Measurements from ENCODE around the gene EXD3.

EXD3 gene

DNA sequence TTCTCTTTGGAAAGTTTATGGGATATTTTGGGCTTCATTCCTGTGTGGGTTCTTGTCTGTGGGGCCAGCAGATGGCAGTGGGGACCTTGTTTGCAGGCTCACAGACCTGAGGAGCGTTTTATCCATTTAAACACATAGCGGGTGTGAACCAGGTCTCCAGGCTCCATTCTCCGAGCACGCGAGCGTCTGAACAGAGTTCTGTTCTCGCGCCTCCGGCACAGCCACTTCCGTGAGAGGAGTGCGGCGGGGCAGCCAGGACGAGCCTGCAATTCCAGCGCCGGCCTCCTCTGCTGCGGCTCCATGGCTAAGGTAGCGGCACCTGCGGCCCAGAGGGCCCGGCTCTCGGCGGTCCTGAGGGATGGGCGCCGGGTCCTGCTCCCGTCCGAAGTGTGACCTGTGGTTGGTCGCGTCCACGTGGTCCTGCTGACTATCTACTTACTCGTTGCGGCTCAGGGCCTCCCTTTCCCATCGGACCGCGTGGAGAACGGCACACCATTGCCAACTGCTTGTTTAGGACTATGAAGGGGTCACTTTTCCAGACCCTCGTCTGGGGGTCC, 128.2 kb downstream of the EXD3 start:
- DNase-seq (ENCODE audit: low spot score) = no peak

DNA sequence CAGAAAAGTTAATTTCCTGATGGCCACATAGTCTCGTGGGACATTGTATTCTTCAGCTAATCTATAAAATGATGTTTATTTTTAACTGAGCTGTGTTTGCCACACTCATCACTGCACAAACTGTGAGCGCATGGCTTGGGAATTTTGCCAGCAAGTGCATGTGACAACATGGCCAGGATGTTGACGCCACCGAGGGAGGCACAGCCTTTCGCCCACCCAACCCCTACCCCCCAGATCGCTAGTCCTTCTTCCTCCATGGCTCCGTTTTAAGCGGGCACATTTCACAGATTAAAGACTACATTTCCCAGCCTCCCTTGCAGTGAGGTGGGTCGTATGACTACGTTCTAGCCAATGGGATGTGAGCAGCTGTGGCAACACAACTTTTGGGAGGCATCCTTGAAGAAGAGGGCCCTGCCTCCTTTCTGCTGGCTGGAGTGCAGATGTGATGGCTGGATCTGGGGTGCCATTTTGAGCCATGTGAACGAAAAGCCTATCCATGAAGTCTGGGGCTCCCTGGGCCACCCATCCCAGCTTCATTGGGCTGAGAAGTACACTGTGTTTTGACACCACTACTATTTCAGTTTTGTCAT, 128.8 kb downstream of the EXD3 start:
- DNase-seq (ENCODE audit: low spot score) = no peak

GRCh38 chr9:137293482-137294090, 129.4 kb downstream of the EXD3 start:
- DNase-seq (ENCODE audit: low spot score) = no peak

DNA sequence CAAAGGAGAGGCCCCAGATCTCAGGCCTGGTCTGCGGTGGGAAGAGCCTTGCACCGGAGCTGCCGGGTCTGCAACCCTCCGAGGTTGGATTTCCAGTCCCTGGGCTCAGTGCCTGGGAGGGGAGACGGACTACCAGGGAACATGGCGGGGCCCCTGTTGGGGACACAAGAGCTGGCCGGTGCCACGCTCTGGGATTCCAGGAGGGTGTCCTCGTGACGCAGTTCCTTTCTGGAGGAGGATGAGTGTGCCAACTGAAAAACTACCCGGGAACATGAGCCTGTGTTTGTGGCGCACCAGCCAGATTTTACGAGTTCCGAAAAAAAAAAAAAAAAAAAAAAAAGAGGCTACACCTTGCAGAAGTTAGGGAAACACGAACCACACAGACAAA, 129.9 kb downstream of the EXD3 start:
- no peak for DNase-seq (ENCODE audit: low spot score)

- DNase-seq (ENCODE audit: low spot score) = peak; percentile 81
Measured at GRCh38 chr9:137286975-137287383, 136.0 kb downstream of the EXD3 start.

- no peak for DNase-seq (ENCODE audit: low spot score)
Measured at GRCh38 chr9:137281345-137282116, 141.4 kb downstream of the EXD3 start.

DNA sequence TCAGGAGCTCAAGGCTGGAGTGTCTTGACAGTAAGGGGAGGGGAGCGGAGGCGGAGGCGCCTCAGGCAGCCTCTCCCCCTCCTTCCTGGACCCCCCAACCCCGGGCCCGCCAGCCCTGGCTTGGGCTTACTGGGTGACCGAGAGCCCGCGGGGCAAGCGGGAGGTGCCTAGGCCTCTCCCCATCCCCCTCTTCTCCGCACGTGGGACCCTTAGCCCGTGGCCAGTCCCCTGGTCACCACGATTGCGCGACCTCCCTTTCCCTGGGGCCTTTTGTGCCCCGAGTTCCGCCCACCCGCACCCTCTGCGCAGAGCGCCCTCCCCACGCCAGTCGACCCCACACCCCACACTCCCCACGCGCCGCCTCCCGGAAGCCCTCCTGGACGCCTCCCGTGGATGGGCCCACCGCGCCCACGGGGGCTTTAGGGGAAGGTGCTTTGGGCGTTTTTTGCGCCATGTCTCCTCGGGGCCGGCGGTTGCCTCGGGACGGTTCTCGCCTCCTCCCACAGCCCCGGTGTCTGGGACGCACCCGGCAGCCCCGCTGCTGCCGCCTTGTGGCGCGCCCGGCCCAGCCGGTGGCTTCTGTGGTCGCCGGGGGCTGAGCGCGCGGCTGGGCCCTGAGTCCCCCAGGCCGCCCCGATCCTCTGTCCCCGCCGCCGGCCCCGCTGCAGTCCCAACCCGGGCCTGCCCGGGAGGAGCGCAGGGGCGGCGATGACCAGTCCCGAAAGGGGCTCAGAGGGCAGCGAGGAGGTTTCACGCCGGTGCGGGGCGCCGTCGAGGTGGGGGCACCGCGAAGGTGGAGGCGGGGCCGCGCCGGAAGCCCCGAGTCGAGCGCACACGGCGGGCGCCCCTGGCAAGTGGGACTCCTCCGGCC, 142.3 kb downstream of the EXD3 start:
- peak; percentile 73 for DNase-seq (ENCODE audit: low spot score)

- DNase-seq (ENCODE audit: low spot score) = no peak
Measured at GRCh38 chr9:137279741-137280473, 143.1 kb downstream of the EXD3 start.

DNA sequence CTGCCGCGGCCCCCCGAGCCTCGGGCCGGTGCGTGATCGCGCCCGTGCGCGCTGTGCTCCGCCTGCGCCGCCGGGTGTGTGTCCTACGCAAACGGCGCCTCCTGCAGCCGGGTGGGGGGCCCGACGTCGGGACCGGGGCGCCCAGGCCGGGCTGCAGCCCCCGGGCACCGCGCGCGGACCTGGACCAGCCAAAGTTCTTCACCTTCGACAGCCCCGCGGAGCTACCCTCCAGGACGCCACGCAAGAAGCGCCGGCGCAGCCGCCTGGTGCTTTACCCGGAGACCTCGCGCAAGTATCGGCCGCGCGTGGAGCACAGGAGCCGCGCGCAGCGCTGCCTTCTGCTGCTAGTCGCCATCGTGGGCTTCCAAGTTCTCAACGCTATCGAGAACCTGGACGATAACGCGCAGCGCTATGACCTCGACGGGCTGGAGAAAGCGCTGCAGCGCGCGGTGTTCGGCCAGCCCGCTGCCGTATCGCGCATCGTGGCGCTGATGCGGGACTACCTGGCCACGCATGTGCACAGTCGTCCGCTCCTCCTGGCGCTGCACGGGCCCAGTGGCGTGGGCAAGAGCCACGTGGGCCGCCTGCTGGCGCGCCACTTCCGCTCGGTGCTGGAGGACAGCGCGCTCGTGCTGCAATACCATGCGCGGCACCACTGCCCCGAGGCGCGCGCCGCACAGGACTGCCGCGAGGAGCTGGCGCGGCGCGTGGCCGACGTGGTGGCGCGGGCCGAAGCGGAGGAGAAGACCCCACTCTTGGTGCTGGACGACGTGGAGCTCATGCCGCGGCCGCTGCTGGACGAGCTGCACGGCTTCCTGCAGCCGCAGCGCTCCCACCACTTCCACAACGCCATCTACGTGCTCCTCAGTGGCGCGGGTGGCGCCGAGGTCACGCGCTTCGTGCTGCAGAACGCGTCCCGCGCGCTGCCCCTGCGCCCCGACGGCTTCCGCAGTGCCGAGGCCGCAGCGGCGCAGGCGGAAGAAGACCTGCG, 143.9 kb downstream of the EXD3 start:
- DNase-seq (ENCODE audit: low spot score) = no peak

- DNase-seq (ENCODE audit: low spot score) = no peak
Measured at GRCh38 chr9:137278061-137278701, 144.8 kb downstream of the EXD3 start.

- DNase-seq (ENCODE audit: low spot score) = peak; percentile 84
Measured at GRCh38 chr9:137277329-137278041, 145.5 kb downstream of the EXD3 start, which contains the start of gene TOR4A. Gene TOR4A, plus strand, starts transcription at chr9:137277726. Its CDS starts 964 bp downstream, at chr9:137278690.

DNA sequence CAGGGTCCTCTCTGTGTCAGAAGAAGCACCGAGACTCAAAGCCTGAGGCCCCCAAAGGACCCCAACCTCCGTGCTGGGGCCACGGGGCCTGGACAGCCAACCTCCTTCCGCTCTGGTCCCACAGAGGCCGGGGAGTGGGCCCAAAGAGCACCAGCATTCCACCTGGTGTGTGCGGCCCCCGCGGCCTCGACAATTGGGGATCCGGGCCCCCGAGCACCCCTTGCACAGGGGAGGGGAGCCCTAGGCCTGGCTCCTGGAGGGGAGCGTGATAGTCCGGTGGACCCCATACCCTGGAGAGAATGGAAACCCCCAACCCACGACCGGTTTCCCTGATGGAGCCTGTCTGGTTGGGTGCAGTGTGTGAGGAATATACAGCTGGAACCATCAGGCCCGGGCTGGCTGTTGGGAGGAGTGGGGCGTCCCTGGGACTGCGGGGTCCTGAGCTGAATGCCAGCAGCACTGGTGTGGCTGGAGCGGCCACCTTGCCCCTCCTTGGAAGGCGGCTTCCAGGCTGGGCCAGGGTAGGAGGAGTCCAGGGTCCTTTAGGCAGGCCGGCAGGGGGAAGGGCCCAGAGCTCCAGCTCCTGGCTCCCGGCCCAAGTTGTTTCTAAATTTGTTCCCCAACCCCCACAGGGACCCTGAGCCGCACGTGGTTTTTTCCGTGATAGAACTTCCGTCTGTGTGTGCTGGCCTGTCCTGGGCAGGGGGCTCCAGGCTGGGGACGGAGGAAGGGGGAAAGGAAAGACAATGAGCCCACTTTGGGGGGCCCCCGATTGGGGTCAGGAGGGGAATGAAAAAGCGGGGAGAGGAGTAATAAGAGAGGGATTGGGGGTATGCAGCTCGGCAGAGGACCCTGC, 146.3 kb downstream of the EXD3 start:
- DNase-seq (ENCODE audit: low spot score) = peak; percentile 79

DNA sequence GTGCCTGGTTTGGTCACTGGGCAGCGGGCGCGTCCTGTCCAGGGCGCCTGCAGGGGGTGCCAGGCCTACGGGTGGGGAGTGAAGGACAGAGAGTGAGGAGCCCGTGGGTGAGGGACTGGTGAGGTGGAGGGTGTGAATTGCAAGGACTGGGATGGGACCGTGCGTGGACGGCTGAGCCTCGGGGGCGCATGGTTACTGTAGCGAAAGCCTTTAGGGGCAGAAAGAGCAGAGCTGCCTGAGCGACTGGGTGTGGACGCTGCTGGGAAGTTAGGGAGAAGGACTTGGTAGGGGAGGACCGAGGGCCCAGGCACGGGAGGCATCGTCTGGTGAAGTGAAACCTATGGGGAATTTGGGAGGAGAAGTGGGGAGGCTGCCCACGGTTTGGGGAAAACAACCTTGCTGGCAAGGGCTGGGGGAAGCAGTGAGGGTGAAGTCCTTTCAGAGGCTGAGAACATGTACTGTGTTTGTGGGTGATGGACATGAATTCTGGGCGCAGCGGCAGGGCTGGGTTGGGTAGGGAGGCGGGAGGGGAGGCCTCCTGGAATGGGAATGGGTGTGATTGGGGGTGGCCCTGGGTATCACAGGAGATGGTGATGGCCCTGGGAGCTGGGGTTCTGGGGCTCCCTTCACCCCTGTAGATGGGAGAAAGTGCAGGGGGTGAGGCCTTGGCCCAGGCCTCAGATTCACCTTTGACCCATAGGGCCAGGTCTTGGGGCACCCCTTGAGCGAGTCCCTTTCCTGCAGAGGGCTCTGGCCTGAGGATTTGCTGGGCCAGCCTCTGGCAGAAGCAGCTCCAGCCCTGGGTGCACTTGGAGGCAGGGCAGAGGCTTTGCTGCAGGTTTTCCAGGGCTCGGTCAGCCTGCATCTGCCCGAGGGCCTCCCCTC, 147.1 kb downstream of the EXD3 start:
- DNase-seq (ENCODE audit: low spot score) = no peak

DNA sequence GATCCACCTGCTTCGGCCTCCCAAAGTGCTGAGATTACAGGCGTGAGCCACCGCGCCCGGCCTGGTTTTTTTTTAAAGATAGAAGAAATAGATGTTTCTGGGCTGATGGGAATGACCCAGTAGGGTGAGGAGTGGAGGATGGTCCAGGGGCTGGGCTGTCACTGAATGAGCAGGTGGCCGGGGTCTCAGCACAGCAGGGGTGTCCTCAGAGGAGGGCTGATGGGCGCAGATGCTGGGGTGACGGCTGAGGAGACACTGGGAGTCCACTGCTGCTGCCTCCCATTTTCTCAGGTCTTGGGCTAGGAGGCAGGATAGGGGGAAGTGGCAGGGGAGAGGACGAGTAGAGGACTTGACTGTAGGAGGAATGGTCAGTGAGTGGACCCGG, 147.8 kb downstream of the EXD3 start:
- DNase-seq (ENCODE audit: low spot score) = no peak

DNA sequence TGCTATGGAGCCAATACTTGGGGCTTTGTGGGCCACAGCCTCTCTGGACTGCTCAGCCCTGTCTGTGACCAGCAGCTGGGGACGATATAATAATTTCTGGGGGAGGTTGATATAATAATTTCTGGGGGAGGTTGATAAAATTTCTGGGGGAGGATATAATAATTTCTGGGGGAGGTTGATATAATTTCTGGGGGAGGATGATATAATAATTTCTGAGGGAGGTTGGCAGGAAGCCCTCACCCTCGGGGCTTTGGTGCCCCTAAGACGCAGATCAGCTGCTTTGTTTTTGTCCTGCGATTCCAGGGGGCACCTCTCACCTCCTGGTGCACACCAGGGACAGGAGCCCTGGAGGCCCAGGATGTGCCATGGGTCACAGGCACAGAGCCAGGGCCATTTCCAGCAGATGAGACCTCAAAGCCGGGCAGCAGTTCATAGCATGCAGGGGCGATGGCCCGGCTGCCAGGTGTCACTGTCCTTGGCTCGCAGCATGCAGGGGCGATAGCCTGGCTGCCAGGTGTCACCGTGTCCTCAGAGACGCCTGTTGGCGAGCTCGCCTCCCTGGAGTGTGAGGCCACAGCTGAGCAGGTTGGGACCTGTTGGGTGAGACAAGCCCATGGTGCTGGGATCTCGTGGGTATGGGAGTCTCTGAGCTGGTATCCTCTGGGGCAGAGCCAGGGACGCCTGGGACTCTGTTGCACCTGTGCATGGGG, 149.2 kb downstream of the EXD3 start:
- no peak for DNase-seq (ENCODE audit: low spot score)

GRCh38 chr9:137273095-137273490, 149.9 kb downstream of the EXD3 start:
- peak; percentile 67 for DNase-seq (ENCODE audit: low spot score)

Data from iPS-NIHi11 (cell line).